HK-2 (cell line): Measurements from ENCODE around the gene TSPO2.

Experiments
- DNase-seq: peaks from one replicate; pipeline ENCODE4 v3.0.0-alpha.2; 2018; ENCODE audit not compliant: unreplicated experiment

The TSPO2 gene

DNA sequence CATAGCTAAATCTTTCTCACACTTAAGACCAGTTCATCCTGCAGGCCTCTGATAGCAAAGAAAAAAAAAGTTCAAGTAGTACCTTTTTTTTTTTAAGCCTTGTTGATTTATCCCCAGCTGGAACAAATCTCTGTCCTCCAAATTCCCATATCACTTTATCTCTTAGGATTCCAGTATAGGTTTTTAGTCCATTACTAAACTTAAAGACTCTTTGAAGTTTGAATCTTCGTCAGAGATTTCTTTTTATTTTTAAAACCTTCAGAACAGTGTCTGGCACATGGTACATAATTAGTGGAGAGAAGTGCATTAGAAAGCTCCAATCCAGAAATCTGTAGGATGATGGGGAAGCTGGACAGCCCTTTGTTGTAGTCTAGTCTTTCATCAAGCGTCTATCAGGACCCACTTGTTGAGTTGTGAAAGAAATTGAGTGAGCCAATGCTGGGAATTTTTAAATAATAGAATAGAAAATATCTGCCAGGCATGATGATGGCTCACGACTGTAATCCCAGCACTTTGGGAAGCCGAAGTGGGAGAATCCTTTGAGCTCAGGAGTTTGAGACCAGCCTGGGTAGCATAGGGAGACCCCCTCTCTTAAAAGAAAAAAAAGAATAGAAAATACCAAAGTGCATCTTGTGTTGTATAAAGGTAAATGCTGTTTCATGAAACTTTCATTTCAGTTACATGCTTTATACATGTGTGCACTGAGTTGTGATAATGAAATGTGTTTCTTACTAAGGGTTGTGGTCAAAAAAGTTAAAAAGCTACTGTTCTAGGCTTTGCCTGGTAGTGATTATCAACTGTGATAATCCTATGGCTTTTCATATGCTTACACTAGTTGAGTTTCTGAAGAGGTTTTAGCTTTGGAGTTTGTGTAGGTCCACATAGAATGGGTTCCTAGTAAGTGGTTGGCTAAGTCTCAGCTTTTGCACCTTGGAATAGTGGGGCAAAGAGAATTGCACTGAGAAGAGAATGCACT is 33.7 kb downstream of the TSPO2 start:
- DNase-seq = no peak

DNA sequence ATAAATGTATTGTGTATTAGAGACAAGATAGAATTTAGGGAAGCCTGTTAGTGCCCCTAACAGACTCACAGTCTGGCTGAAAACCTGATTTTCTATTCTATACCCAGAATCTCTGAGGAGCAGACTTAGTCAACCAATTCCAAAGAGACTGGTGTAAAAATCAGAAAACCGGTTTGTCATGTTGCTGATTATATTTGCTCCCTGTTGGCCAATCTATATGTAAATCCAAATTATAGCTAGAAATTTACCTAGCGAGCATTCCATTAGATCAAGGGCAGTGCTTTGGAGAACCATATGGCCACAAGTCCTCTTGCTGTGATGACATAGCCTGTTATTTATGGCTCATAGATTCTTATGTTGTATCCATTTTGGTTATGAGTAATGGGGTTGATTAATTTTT is 35.3 kb downstream of the TSPO2 start:
- no peak for DNase-seq

DNA sequence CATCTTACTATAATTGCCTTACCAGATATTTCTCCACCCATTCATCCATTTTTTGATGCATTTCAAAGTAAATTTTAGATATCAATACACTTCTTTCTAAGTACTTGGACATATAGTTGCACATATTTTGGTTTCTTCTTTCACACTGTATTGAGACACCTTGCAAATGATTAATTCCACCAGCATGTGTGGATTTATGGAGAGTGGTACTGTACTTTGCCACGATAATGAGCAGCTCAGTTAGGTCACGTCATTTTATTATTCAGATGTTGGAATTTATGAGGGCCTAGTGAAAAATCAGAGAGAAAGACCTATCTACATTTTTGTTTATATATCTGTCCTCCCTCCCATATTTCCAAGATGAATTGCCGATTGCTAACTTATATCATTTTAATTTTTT is 35.8 kb downstream of the TSPO2 start:
- DNase-seq = no peak

DNA sequence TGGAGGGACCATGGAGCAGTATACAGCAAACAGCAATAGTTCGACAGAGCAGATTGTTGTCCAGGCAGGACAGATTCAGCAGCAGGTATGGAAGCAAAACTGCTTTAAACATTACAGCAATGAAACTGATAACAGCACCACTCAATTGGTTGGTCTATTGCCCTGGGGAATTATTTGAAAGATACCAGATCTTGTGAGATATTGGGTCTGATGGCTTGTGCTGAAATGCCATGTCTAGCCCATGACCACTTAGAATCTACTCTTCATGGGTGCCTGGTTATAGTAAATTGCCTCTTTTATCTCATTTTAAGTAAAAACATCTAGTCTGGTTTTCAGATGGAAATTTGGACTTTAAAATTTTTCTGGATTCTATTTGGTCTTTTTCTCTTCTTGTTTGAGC is 36.8 kb downstream of the TSPO2 start:
- no peak for DNase-seq

DNA sequence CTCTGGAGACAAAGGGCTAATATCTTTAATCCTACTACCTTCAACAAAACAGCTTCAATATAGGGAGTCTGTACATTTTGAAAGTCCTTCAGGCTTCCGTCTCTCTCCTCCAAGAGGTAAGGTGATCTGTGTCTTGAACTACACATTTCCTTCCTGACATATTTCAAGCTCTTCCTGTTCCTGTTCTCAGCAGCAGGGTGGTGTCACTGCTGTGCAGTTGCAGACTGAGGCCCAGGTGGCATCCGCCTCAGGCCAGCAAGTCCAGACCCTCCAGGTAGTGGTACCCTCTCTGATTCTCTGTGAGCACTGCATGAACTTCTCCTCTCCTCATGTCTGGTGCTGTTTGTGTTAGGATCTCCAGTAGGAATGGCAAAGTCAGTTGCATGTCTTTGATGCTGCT is 38.4 kb downstream of the TSPO2 start:
- no peak for DNase-seq

DNA sequence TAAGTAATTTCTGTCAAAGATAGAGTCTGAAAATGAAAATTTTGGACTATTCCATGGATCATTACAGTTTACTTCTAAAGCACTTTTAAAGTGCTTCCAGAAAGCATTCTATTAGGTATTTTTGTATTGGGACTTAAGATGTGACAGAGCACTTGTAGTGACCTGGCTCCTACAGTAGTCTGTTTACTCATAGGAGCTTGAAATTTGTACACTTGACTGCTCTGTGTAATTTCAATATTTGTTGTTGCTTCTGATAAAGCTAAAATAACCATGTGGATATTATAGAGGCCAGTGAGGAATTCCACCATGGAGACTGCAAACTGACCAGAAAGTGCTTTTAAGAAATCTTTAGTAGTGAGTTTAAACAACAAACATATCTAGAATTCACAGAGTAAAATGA is 40.8 kb downstream of the TSPO2 start:
- DNase-seq = no peak

DNA sequence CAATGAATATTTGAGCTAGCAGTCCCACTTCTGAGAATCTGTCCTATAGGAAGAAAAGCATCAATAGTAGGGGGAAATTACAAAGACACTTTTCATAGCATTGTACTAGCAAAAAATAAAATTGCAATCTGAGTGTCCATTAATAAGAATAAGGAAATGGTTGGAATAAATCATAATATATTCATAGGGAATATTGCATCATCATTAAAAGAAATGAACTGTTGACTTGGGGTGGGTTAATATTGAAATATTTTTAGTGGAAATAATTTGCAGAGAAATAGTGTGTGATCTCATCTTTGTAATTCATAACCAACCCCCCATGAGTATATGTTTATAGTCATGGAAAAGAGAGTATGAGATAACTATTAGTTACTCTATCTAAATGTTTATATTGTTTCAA is 42.9 kb downstream of the TSPO2 start:
- no peak for DNase-seq

DNA sequence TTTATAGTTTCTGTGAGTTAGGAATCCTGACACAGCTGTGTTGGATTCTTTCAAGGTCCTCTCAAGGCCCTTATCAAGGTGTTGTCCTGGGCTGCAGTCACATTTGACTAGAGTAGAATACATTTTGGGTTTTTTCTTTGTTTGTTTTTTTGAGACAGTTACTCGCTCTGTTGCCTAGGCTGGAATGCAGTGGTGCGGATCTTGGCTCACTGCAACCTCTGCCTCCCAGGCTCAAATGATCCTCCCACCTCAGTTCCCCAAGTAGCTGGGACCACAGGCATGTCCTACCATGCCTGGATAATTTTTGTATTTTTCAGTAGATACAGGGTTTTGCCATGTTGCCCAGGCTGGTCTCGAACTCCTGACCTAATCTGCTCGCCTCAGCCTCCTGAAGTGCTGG is 46.2 kb downstream of the TSPO2 start:
- no peak for DNase-seq

DNA sequence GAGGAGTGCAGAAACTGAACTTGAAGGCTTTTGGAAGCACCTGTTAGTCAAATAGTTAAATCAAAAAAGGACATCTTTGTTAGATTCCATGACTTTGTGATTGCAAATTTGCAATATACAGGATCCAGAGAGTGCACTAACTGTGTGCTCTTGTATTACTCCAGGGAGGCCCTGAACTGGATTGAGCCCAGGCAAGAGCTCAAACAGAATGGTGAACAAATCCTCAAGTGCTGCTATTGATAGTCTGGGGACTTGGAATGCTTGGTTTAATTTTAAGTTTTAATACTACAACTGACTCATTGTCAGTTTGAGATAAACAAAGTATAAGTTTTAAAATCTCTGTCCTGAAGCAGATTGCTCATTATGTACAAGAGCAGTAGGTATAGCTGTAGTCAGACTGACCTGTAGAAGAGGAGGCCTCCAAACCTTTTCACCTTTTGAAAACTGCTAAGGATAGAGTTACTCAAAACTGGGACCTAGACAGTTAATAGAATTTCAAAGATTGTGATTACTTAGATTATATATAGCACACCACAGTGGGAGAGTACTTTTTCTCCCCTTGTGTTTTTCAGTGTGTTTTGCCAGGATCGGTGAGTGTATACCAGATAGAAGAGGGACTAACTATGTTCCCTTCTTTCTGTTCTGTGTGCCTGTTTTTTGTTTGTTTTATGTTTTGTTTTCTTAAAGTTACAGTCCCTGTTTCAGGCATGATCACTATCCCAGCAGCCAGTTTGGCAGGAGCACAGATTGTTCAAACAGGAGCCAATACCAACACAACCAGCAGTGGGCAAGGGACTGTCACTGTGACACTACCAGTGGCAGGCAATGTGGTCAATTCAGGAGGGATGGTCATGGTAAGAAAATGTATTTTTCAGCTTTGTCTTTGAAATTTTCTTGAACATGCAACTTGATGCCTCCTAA is 48.8 kb downstream of the TSPO2 start:
- no peak for DNase-seq

DNA sequence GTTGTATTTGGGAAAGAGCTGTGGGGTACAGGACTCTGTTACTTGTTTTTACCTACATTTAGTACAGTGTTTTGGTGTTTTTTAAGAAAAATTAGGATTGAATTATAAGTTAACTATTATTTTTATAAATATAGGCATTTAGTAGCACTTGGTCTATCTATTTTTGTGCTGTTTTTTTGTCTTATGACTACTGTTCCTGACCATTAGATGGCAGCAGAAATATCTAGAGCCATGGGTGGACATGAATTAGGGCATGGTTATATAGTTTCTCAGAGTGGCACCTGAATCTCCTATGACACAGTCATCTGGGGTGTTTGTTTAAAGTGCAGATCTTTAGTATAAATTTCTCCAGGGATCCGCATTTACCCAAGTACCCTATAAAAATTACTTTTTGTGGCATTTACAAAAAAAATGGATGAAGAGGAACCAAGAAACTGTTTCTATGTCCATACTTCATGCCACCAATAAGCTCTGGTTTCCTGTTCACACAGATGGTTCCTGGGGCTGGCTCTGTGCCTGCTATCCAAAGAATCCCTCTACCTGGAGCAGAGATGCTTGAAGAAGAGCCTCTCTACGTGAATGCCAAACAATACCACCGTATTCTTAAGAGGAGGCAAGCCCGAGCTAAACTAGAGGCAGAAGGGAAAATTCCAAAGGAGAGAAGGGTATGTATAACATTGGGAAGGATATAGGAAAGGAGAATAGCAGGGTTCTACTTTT is 50.3 kb downstream of the TSPO2 start:
- DNase-seq = no peak

DNA sequence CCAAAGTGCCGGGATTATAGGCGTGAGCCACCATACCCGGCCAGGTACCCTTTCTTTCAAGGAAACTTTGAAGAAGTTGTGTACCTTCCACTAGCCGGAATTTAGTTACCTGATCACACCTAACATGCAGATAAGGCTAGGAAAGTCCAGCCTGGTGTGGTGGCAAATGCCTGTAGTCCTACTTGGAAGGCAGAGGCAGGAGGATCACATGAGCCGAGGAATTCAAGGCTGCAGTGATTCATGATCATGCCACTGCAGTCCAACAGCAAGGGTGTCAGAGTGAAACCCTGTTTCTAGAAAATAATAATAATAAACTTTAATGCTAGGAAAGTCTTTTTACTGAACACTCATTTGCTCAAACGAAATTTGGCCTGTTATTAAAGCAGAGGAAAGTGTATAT is 51.5 kb downstream of the TSPO2 start:
- DNase-seq = no peak
